GM18909 (cell line): ENCODE measurements around the gene FTCD.

Source experiments
- ATAC-seq: cut with Tn5 transposase; IDR thresholded peaks from one replicate; pipeline ENCODE4 v1.9.1; 2021; ENCODE audit warnings: mild to moderate bottlenecking; ENCODE audit not compliant: unreplicated experiment, poor library complexity

FTCD gene

DNA sequence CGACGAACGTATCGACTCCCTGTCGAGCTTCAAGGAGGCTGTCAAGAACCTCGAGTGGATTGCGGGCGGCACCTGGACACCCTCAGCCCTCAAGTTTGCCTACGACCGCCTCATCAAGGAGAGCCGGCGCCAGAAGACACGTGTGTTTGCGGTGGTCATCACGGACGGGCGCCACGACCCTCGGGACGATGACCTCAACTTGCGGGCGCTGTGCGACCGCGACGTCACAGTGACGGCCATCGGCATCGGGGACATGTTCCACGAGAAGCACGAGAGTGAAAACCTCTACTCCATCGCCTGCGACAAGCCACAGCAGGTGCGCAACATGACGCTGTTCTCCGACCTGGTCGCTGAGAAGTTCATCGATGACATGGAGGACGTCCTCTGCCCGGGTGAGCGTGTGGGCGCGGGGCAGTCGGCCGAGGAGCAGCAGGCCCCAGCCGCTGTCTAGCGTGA lies 29.5 kb downstream of the FTCD start:
- ATAC-seq, result no peak

DNA sequence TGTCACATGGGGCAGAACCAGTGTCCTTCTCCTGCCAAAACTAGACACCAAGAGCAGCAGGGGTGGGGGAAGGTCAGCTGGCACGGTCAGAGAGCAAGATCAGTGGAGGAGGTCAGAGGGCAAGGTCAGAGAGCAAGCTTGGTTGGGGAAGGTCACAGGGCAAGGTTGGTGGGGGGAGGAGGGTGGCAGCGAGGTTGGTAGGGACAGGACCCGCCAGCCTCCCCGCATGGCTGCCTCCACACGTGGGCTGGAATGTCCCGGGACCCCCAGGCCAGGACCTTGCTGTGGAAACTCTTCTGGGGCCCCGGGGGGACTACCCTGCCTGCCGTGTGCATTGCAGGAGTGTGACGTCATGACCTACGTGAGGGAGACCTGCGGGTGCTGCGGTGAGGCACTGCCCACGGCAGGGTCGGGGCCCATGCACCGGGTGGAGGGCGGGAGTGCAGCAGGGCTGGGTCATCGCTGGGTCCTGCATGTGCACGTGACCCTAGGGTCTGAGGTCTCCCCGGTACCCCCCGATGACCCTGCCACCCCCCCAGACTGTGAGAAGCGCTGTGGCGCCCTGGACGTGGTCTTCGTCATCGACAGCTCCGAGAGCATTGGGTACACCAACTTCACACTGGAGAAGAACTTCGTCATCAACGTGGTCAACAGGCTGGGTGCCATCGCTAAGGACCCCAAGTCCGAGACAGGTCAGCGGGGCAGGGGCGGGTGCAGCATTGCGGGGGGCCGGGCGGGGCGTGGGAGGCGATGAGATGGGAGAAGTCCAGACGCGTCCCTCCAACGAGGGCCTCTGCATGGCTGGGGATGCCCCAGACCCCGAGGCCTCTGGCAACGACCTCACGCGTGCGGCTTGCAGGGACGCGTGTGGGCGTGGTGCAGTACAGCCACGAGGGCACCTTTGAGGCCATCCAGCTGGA lies 30.2 kb downstream of the FTCD start:
- no peak for ATAC-seq

DNA sequence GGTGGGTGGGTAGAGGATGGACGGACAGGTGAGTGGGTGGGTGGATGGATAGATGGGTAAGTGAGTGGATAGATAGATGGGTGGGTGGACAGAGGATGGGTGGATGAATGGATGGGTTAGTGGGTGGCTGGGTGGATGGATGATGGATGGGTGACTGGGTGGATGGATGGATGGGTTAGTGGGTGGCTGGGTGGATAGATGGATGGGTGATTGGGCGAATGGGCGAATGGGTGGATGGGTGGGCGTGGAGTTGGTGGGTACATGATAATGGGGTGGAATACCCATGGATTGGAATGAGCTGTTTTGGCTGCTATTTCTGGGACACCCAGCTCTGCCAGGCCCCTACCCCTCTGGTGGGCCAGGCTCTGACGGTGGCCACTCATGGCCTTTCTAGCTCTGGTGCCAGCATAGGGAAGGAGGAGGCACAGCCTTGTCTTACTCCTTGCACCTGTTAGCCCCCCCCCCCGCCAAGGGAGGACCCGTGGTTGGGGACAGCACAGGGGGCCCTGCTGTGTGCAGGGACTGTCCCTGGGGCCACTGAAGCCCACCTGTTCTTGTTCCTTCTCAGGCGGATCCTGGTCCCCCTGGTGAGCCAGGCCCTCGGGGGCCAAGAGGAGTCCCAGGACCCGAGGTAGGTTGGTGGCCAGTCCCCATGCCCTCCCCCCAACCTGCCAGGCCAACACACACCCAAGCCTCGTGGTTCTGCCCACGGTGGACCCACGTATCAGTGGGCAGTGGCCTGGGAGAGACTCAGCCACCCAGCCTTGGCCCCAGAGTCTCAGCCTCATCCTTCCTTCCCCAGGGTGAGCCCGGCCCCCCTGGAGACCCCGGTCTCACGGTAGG lies 31.1 kb downstream of the FTCD start:
- no peak for ATAC-seq

DNA sequence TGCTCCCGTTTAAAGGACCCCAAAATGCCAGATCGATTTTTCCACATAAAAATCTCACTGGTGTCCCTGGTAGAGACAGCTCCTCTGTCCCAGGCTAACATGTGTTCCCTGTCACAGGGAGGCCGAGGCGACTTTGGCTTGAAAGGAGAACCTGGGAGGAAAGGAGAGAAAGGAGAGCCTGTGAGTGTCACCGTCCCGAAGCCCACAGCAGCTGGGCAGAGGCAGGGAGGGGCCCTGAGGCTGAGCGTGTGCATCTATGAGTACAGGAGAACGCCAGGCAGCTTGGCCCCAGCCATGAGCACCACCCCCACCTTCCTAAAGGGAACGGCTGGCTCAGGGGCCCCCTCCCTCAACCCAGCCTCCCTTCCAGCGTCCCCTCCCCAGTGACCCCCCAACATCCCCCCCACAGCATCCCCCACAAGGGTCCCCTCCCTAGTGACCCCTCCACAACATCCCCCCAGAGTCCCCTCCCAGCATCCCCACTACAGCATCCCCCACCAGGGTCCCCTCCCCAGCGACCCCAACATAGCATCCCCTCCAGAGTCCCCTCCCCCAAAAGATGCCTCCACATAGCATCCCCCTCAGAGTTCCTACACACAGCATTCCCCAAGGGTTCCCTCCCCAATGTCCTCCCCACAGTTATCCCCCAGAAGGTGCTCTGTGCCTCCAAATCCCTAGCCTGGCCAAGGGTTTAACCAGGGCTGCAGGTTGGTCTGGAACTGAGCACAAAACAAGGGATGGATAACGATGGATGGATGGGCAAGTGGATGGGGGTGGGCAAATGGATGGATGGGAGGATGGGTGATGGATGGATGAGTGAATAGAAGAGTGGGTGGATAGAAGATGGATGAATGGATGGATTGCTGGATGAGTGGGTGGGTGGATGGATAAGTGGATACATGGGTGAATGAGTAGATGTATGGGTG lies 32.4 kb downstream of the FTCD start:
- no peak for ATAC-seq

DNA sequence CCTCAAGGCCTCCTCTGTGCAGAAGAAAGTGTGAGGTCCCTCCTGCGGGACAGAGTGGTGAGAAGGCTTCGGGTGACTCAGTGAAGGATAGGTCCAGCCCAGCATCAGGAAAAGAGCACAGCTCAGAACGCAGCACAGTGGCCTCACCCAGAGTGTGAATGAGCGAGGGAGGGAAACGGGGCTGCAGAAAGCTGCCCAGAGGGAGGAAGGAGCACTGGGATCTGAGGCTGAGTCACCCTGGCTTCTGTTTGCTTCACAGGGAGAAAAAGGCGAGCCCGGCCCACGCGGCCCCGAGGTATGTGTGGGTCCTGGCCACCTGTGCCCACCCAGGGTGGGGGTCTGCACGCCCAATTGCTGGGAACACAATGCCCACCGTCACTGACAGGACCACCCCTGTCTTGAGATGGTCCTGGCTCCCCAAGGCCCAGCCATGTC lies 33.1 kb downstream of the FTCD start:
- ATAC-seq, result no peak

DNA sequence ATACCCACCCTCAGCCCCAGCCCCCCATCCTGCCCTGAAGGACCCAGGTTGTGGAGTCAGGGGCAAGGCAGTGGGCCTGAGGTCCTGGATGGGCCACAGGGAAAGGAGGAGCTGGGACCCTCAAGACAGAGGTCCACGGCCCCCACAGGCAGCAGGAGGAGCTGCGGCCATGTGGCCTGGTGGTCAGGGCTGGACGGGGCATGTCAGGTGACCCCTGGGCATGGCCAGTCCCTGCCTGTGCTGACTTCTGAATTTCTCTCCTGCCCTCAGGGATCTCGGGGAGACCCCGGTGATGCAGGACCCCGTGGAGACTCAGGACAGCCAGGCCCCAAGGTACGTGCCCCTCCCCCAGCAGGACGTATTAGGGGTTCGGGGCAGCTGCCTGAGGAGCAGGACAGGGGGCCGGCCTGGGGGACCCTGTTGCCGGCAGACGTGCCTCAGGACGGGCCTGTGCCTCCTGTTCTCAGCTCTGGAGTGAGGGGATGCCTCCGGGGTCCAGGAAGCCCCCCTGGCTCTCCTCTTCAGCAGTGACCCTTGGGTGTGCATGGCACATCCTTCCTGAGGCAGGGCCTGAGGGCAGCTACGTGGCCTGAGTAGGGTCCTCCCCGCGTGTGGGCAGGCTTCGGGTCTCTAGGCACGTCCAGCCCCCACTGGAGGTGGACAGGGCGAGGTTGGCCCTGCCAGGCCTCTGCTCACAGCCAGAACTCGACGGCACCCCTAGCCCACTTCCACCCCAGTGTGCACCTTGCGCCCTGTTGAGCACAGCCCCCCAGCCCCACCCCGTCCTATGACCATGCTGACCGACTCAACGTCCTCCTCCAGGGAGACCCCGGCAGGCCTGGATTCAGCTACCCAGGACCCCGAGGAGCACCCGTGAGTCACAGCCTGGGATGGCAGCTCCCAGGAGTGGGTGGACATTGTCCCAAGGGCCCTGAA lies 33.8 kb downstream of the FTCD start:
- no peak for ATAC-seq

DNA sequence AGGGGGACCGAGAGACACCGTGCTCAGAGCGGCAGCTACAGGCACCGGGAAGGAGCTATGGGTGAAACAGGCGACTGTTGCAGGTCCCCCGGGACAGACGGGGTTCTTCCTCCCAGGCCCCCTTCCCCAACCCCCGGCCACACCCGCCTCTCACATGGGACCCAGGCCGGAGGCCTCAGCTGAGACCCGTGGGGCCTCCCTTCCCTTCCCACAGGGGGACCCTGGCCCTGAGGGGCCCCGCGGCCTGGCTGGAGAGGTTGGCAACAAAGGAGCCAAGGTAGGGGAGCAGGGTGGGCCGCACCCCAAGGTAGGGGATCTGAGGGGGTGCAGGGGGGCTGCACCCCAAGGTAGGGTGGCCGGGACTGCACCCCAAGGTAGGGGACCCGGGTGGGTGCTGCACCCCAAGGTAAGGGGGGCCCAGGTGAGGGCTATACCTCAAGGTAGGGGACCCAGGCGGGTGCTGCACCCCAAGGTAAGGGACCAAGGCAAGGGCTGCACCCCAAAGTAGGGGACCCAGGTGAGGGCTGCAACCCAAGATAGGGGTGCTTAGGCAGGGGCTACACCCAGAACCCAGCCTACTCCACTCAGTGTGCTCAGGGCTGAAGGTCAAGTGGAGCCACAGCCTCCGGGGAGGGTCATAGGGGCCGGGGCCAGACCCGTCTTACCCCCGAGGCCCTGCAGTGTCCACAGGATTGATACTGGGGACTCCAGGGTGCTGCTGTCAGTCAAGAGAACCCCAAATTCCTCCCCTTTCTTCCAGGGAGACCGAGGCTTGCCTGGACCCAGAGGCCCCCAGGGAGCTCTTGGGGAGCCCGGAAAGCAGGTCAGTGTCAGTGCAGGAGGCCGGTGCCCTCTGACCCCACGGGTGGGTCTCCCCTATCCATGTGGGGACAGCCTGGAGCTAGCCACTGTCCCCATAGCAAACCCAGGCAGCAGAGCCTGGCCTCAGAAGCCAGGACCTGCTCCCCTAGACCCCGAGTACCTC lies 34.8 kb downstream of the FTCD start:
- ATAC-seq, result no peak

DNA sequence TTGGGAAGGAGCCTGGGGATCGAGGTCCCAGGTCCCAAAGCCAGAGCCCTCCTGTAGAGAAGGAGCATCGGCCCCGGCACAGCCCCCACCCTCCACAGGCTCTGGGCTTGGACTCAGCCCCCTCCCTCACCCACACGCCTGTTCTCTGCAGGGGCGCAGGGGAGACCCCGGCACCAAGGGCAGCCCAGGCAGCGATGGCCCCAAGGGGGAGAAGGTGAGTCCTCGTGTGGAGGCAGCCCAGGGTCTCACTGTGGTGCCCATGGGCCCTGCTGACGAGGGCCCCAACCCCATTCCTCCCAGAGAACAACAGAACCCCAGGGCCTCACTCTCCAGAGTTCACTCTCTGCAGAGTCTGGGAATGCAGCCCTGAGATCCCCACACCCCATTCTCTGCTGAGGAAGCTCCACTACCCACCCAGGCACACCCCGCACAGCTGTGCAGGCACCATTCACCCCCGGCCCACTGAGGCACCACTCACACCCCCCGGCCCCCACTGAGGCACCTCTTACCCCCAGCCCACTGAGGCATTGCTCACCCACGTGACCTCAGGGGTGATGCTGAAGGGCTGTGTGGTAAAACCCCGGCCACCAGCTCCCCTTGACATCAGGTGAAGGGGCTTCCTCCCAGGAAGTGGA lies 35.6 kb downstream of the FTCD start:
- ATAC-seq, result no peak

DNA sequence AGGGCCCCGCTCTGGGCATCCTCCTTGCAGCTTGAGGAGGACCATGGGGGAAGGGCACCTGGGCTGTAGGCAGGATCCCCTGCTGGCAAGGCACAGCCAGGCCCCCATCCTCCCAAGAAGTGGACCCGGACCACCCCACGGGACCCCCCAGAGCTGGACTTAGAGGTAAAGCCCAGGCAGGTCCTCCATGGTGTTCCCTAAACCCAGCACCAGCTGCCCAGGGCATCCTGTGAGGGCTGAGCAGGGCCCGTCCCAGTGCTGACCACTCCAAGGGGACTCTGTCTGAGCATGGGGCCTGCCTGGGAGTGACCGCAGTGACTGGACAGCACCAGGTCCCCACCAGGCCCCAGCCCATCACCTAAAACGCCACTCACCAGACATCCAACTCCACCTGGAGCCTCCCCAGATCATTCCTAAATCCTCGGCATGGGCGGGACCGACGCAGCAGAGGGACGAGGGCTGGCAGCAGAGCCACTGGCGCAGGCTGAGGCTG lies 36.2 kb downstream of the FTCD start:
- ATAC-seq, result no peak

DNA sequence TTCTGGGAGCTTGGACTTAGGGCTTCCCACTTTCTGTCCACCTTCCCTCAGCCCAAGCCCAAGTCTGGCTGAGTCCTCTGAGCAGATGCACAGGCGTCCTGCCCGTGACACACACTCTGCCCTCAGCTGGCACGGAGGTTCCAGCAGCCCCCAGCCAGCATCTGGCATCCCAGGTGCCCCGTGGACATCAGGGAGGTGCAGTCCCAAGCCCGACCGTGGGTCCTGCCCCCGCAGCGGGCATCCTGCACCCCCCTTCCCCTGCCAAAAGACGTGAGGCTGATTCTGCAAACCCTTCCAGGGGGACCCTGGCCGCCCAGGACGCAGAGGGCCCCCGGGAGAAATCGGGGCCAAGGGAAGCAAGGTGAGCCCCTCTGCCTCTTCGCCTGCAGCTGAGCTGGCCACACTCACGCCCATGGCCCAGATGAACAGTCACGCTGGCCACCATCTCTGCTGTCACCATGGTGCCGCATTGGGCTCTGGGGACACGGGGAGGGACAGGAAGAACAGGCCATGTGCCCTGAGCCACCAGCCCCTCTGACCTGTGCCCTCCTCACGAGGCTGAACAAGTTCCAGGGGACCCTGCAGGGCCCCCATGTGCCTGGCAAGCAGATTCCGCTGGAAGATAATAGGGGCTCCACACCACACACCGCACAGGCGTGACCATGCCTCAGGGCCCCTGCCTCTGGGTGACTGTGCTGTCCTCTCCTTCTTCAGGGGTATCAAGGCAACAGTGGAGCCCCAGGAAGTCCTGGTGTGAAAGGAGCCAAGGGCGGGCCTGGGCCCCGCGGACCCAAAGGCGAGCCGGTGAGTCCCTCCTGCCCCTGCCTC lies 36.8 kb downstream of the FTCD start:
- ATAC-seq, result no peak

DNA sequence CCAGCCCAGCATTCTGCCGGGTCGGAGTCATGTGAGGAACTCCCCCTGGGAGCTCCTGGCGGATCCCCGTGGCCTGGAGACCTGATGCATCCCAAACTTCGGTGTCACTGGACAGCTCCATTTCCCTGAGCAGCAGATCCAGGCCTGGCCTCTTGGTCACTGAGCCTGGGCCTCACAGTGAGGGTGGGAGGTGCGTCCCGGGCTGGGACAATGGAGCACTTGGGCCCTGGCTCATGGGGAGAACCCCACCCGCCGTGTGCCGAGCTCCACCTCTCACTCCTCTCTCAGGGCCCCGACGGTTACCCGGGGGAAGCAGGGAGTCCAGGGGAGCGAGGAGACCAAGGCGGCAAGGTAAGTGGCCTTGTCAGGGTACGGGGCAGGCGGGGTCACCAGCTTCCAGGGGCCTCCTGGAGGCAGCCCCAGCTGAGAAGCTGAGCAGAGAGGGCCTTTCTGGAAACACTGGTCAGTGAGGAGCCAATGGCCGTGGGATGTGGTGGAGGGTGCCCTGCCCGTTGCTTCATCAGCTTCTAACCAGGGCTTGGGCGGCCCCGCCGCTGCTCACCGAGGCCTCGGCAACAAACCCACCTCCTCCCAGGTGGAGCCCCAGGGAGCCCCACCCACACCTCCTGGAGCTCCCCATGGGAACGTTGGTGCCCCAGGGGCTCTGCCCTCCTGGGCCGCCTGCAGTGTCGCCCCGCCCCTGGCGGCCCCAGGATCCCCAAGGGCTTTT lies 37.6 kb downstream of the FTCD start:
- no peak for ATAC-seq

DNA sequence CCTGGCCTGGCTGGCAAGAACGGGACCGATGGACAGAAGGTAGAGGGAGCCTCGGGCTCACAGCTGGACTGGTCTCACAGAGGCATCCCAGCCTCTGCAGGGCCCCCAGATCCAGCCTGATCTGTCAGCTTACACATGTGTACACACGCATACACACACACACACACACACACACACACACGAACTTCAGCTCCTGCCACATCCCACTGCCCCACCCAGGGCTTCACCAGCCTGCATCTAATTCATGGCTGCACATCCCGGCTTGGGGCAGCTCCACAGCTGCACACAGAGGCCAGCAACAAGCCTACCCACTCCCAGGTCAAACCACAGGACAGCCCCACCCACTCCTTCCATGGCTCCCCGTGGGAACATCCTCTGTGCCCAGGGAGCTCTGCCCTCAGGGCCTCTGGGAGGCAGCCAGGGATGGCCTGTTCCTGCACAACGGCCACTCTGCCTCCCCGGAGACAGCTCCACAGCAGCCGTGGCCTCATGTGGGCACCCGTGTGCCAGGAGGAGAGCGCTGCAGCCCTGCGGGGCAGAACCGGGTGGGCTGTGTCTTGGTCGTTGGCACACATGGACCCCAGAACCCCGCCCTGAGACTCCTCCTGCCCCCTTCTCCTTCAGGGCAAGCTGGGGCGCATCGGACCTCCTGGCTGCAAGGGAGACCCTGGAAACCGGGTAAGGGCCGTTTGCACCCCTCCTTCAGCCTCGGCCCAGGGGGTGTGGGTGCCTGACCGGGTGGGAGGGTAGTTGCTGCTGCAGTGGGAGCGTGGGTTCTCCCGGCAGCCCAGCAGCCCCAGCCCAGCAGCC lies 38.4 kb downstream of the FTCD start:
- ATAC-seq, result no peak

DNA sequence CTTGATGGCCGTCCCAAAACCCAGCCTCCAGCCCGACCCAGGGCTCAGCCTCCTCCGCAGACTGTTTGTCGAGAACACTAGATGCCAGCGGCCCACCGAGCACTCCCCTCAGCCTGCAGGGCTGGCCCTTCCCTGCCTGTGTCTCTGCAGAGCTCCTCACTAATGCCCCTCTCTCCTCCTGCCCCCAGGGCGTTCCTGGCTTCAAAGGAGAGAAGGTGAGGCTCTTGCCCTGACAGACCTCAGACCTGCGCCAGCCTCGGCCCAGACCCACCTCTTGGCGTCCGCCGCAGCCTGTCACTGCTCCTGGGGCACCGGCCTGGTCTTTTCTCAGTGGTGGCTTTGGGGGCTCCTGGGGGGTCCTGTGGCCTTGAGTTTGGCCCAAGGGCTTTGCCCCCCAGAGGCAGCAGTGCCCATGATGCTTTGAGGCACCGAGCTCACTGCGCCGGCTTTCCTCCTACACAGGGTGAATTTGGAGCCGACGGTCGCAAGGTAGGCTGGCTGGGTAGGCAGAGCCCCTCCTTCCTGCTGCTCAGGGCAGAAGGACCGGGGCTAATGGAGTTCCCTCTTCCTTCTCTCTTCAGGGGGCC lies 39.1 kb downstream of the FTCD start:
- ATAC-seq, result no peak

DNA sequence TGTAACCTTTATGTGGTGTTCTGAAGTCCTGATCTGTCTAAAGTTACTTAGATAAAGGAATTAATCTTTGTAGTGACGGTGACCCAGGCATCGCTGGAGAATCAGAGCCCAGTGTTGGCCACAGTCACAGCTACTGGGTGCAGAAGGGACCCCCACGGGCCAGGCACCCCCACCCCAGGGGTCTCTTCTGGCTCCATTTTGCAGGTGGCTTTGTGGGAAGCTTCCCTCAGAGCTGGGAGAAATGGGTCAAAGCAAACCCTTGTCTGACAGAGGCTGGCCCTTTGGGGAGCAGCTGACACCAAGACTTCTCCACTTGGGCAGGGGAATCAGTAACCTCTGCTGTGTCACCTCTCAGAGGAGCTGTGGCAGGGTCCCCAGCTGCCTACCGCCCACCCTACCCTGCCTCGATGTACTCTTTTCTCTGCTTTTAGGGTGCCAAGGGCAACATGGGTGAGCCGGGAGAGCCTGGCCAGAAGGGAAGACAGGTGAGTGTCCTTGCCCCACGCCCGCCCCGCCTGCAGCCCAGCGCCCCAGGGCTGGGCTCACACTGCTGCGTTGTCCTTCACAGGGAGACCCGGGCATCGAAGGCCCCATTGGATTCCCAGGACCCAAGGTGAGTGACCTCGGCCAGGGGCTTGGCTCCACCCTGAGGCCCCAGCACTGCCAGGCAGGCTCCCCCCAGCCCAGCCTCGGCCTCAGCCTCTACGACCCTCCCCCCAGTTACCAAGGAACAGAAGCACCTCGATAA lies 39.8 kb downstream of the FTCD start:
- no peak for ATAC-seq
